ENCODE measurements around the gene RPS28. TPM values are rescaled to one million over a fixed set of nuclear protein-coding genes. Genes with fewer than 3 reads are reported as not detected.
"Not testable (repeated sequence)": the region's sequence is repeated elsewhere in the genome, so short reads cannot be mapped to it uniquely, and the experiment has no call there.

RPS28 gene
- total and polyA plus RNA-seq, 7 donors, result 431 to 1,442 (median 947) TPM

- peaks cover 0 to 16% (median 0%) of the 10 kb centered on the region in 3 donors for H3K27me3 ChIP-seq (ENCODE audit: insufficient read depth in 3 of 3, low read length in 2 of 3)
- peak overlapping the region; percentile 70 for H3K27ac ChIP-seq
- no peaks in the 10 kb centered on the region for H3K4me1 ChIP-seq
- H3K9me3 ChIP-seq, result no peaks in the 10 kb centered on the region
- ATAC-seq, result peak in 2 of 4 donors; percentile 14 to 17
- intact Hi-C loops (cut with DNase I), result no loop called here
- WGBS, 3 donors, result 41 to 47% (median 46%) methylated on average over 13 to 14 of the region's 14 CpGs
- no peaks in the 10 kb centered on the region for H3K36me3 ChIP-seq (ENCODE audit: insufficient read depth in 1 of 2, low read depth in 1 of 2)
- peak overlapping the region; percentile 68 for H3K4me3 ChIP-seq
- peak in 1 of 2 donors; percentile 59 for DNase-seq
- TF ChIP-seq CTCF (IDR thresholded peaks at IDR 0.05), result no peak
These were observed 21.0 kb downstream of the RPS28 start for GRCh38 chr19:8342316-8342683.

GRCh38 chr19:8342684-8343482 is 21.6 kb downstream of the RPS28 start, which contains the start of gene KANK3:
KANK3 (minus strand) TSS chr19:8343262; CDS start chr19:8337828, 5,434 bp downstream.
- Histone ChIP-seq H3K36me3 (ENCODE audit: insufficient read depth in 1 of 2, low read depth in 1 of 2) (no peaks in the 10 kb centered on the region), H3K9me3 (no peaks in the 10 kb centered on the region), H3K27ac (peak within 1 kb of the TSS; percentile 70), H3K4me3 (peak within 1 kb of the TSS; percentile 68), H3K4me1 (no peaks in the 10 kb centered on the region), H3K27me3 (ENCODE audit: insufficient read depth in 3 of 3, low read length in 2 of 3) (peaks cover 0 to 10% (median 0%) of the 10 kb centered on the region in 3 donors)
- WGBS, 3 donors, result 7 to 10% (median 8%) methylated on average over 40 to 65 of the region's 65 CpGs
- ATAC-seq (peak; percentile 93 to 96 (median 96)), DNase-seq (peak; percentile 95 to 96)
- no peak for TF ChIP-seq CTCF (IDR thresholded peaks at IDR 0.05)
- intact Hi-C loops (cut with DNase I), result no loop called here

GRCh38 chr19:8343483-8343844 is 22.2 kb downstream of the RPS28 start:
- intact Hi-C loops (cut with DNase I), result no loop called here
- 29 to 34% (median 31%) methylated on average over 11 of the region's 11 CpGs for WGBS, 3 donors
- DNase-seq, result no peak
- Histone ChIP-seq H3K9me3 (no peaks in the 10 kb centered on the region), H3K27me3 (ENCODE audit: insufficient read depth in 3 of 3, low read length in 2 of 3) (peaks cover 0 to 6% (median 0%) of the 10 kb centered on the region in 3 donors), H3K36me3 (ENCODE audit: insufficient read depth in 1 of 2, low read depth in 1 of 2) (no peaks in the 10 kb centered on the region), H3K4me1 (no peaks in the 10 kb centered on the region), H3K4me3 (peak overlapping the region; percentile 68), H3K27ac (no peak overlapping the region)
- no peak for TF ChIP-seq CTCF (IDR thresholded peaks at IDR 0.05)
- no peak for ATAC-seq

- WGBS, 3 donors, result 58 to 65% (median 61%) methylated on average over 8 of the region's 8 CpGs
- intact Hi-C loops (cut with DNase I), result loop anchor here (2.0 to 5.0 kb wide), 2 partner anchors 157 to 158 kb away; no protein-coding TSS in a partner anchor
- H3K4me3 ChIP-seq; ATAC-seq; H3K27me3 ChIP-seq (ENCODE audit: insufficient read depth in 3 of 3, low read length in 2 of 3); H3K9me3 ChIP-seq; H3K27ac ChIP-seq; H3K36me3 ChIP-seq (ENCODE audit: insufficient read depth in 1 of 2, low read depth in 1 of 2): not testable (repeated sequence)
- peaks cover 15% of the 10 kb centered on the region for H3K4me1 ChIP-seq
- DNase-seq, result peak in 1 of 2 donors; percentile 17
These were observed 28.5 kb downstream of the RPS28 start for GRCh38 chr19:8349629-8350372.
